Astrocyte (in vitro differentiated cells and primary cell): ENCODE results near the gene ABCC3.

Experiments
- CTCF ChIP-seq: IDR thresholded peaks from 2 replicates; pipeline ENCODE4 v1.5.1; 2011; ENCODE audit warnings: low read depth, mild to moderate bottlenecking, inconsistent platforms, low read length, moderate library complexity; ENCODE audit not compliant: insufficient read depth
- EZH2 ChIP-seq: IDR thresholded peaks from 2 replicates; pipeline ENCODE4 v1.6.1; 2012; ENCODE audit warnings: mild to moderate bottlenecking, low read length, inconsistent platforms; ENCODE audit not compliant: insufficient read depth

- no peak for TF ChIP-seq EZH2
- no peak for TF ChIP-seq CTCF
Measured at GRCh38 chr17:50688245-50688644, 53.6 kb downstream of the ABCC3 start.
